Activated gamma-delta T cell treated with Interleukin-2 at 50 U/mL for 16 hours (primary cell): Measurements from ENCODE around the gene FAM167B.
A peak's percentile ranks its signal among the peaks of the same experiment; 100 is the strongest.
"Not testable (repeated sequence)": the region's sequence is repeated elsewhere in the genome, so short reads cannot be mapped to it uniquely, and the experiment has no call there.

Experiments used
- DNase-seq: peaks from one replicate; pipeline ENCODE4 v3.0.0-alpha.2; 2020

The FAM167B gene

GRCh38 chr1:32263744-32264143 is 16.7 kb downstream of the FAM167B start:
- no peak for DNase-seq

GRCh38 chr1:32265846-32266245 is 18.8 kb downstream of the FAM167B start:
- DNase-seq = no peak

GRCh38 chr1:32266921-32267591 is 20.0 kb downstream of the FAM167B start:
- no peak for DNase-seq

GRCh38 chr1:32269744-32270143 is 22.7 kb downstream of the FAM167B start:
- DNase-seq = no peak

GRCh38 chr1:32272557-32273390 is 25.8 kb downstream of the FAM167B start:
- no peak for DNase-seq

GRCh38 chr1:32273391-32274208 is 26.6 kb downstream of the FAM167B start:
- peak; percentile 90 for DNase-seq

- no peak for DNase-seq
These were observed 27.8 kb downstream of the FAM167B start for GRCh38 chr1:32274646-32275340.

GRCh38 chr1:32275424-32275823 is 28.4 kb downstream of the FAM167B start:
- no peak for DNase-seq

- no peak for DNase-seq
These were observed 29.2 kb downstream of the FAM167B start for GRCh38 chr1:32276032-32276782.

- not testable (repeated sequence) for DNase-seq
These were observed 37.8 kb downstream of the FAM167B start for GRCh38 chr1:32284777-32285176.

- no peak for DNase-seq
These were observed 38.6 kb downstream of the FAM167B start for GRCh38 chr1:32285658-32286057.

- DNase-seq = no peak
These were observed 39.7 kb downstream of the FAM167B start for GRCh38 chr1:32286763-32287162.

- DNase-seq = no peak
These were observed 42.2 kb downstream of the FAM167B start for GRCh38 chr1:32289256-32289655.

GRCh38 chr1:32291145-32291707 is 44.2 kb downstream of the FAM167B start:
- no peak for DNase-seq

GRCh38 chr1:32291708-32292538 is 44.9 kb downstream of the FAM167B start, which contains the start of gene HDAC1:
HDAC1 (plus strand) TSS chr1:32292083; CDS start chr1:32292170, 87 bp downstream.
- DNase-seq = peak; percentile 97

- DNase-seq = not testable (repeated sequence)
These were observed 51.2 kb downstream of the FAM167B start for GRCh38 chr1:32298211-32298610.
